Measurements from ENCODE around the gene SIRT6. TPM values are rescaled to one million over a fixed set of nuclear protein-coding genes. Genes with fewer than 3 reads are reported as not detected.

The SIRT6 gene
- total and polyA plus RNA-seq, 2 donors (not counting 3 experiments of a cell fraction or from before 2014, with no cell fraction given): 26.9 to 36.6 TPM

GRCh38 chr19:4213116-4213515 lies 30.8 kb upstream of the SIRT6 start:
- Histone ChIP-seq H3K4me2 (ENCODE audit: insufficient read depth, low read length) (no peak overlapping the region), H3K9me3 (replicated peaks; ENCODE audit: control insufficient read depth, insufficient read depth, low read length) (no peaks in the 10 kb centered on the region), H3K36me3 (ENCODE audit: control insufficient read depth in 2 of 2, extremely low read depth in 1 of 2, insufficient read depth in 2 of 2, low read length in 2 of 2) (no peaks in the 10 kb centered on the region), H4K20me1 (replicated peaks; ENCODE audit: control insufficient read depth, extremely low read depth, insufficient read depth, low read length) (no peaks in the 10 kb centered on the region), H3K4me3 (replicated peaks in 1 of 3; ENCODE audit: insufficient read depth in 1 of 3, low read depth in 1 of 3, low read length in 3 of 3) (no peak overlapping the region), H3K27me3 (ENCODE audit: control insufficient read depth in 2 of 2, insufficient read depth in 2 of 2, low read length in 2 of 2) (no peaks in the 10 kb centered on the region), H2AFZ (ENCODE audit: low read depth, low read length) (no peak overlapping the region), H3K9me1 (replicated peaks; ENCODE audit: control insufficient read depth, extremely low read depth, insufficient read depth, low read length) (no peaks in the 10 kb centered on the region), H3K9ac (replicated peaks; ENCODE audit: extremely low read depth, insufficient read depth, low read length) (no peak overlapping the region), H3K4me1 (ENCODE audit: control insufficient read depth, extremely low read depth, insufficient read depth, low read length) (no peaks in the 10 kb centered on the region), H3K79me2 (ENCODE audit: control insufficient read depth, insufficient read depth, low read length) (no peaks in the 10 kb centered on the region), H3K27ac (ENCODE audit: insufficient read depth, low read depth, low read length) (no peak overlapping the region)
- BruUV-seq (replicated peaks): no TSS peak
- FAIRE-seq (no peak), DNase-seq (ENCODE audit: low read depth, low spot score) (no peak)
- POLR2A ChIA-PET: no interaction called here
- dilution Hi-C loops (cut with MboI; ENCODE audit: extremely low pct_ligation_motif_present, low sequenced_read_pairs) (no loop called here), intact Hi-C loops (cut with micrococcal nuclease) (no loop called here)
- no peak for TF ChIP-seq FOS (IDR thresholded peaks at IDR 0.05; ENCODE audit: borderline replicate concordance, insufficient read depth, low read length)
- TF ChIP-seq MYC (IDR thresholded peaks at IDR 0.05; ENCODE audit: low read depth, low read length): no peak
- TF ChIP-seq POLR2AphosphoS5 (IDR thresholded peaks at IDR 0.05; ENCODE audit: insufficient read depth, low read depth, low read length): no peak
- TF ChIP-seq POLR2A (IDR thresholded peaks at IDR 0.05; ENCODE audit: low read depth, low read length): no peak
- no peak for TF ChIP-seq EZH2 (IDR thresholded peaks at IDR 0.05; ENCODE audit: borderline replicate concordance, low read depth, low read length, severe bottlenecking)
- TF ChIP-seq GATA2 (IDR thresholded peaks at IDR 0.05; ENCODE audit: insufficient read depth, insufficient read length, low read depth, low read length): no peak
- no peak for TF ChIP-seq MAX (IDR thresholded peaks at IDR 0.05; ENCODE audit: insufficient read depth, insufficient read length)
- TF ChIP-seq CTCF (IDR thresholded peaks at IDR 0.05; ENCODE audit: extremely low read depth in 1 of 2, insufficient read depth in 1 of 2, low read depth in 1 of 2, low read length in 2 of 2): no peak
- no peak for TF ChIP-seq JUN (IDR thresholded peaks at IDR 0.05; ENCODE audit: borderline replicate concordance, insufficient read depth, insufficient read length, low read depth)
- CTCF ChIA-PET: interaction anchor here (0.7 kb wide), 1 partner anchor 54 kb away, joined by 3 read pairs; no protein-coding TSS in a partner anchor

All from endothelial cell of umbilical vein (primary cell).